ENCODE results near the gene ANKS1B. TPM values are rescaled to one million over a fixed set of nuclear protein-coding genes. Genes with fewer than 3 reads are reported as not detected.

The ANKS1B gene
- total and polyA plus RNA-seq, 10 of the 15 experiments (the other 5 are each of a cell fraction or from before 2014, with no cell fraction given), result 0.16 to 1.3 (median 0.82) TPM; not detected in 7

GRCh38 chr12:99809909-99810308 lies 174.8 kb downstream of the ANKS1B start:
- ChIA-PET RAD21 (ENCODE audit: unreplicated experiment) (no interaction called here), SMC1A (ENCODE audit: uncharacterized antibody, unreplicated experiment) (interaction anchor here (0.7 kb wide), 1 partner anchor 271 kb away, joined by 3 read pairs; no protein-coding TSS in a partner anchor), POLR2A (interaction anchor here (0.6 kb wide), 1 partner anchor 418 kb away, joined by 8 read pairs; no protein-coding TSS in a partner anchor), CTCF (no interaction called here)
- H3K9me3 ChIP-seq (replicated peaks; ENCODE audit: control insufficient read depth, insufficient read depth, low read length), result no peaks in the 10 kb centered on the region
- no peak overlapping the region for H3K27ac ChIP-seq (ENCODE audit: control insufficient read depth, insufficient read depth)
- FAIRE-seq, result no peak
- WGBS (ENCODE audit: insufficient coverage, insufficient replicate concordance, low lambda C conversion rate, missing lambda C conversion rate), result 27% methylated on average over 8 of the region's 8 CpGs
- no peak overlapping the region for H3K4me2 ChIP-seq (ENCODE audit: control insufficient read depth, insufficient read depth)
- H3K4me1 ChIP-seq (ENCODE audit: control insufficient read depth, insufficient read depth, low read length), result no peaks in the 10 kb centered on the region
- intact Hi-C loops (cut with micrococcal nuclease; ENCODE audit: unreplicated experiment) (loop anchor here (10.0 kb wide), 1 partner anchor 745 kb away; no protein-coding TSS in a partner anchor), in situ Hi-C loops (cut with MboI) (no loop called here)
- no peak overlapping the region for H2AFZ ChIP-seq (ENCODE audit: control insufficient read depth, low read depth, low read length)
- no TSS peak for BruUV-seq (replicated peaks)
- H3K4me3 ChIP-seq, result no peak overlapping the region
- no peak overlapping the region for H3K9ac ChIP-seq (ENCODE audit: control insufficient read depth, insufficient read depth, low read length)
- TF ChIP-seq CHD1 (IDR thresholded peaks at IDR 0.05; ENCODE audit: low read depth, low read length) (no peak), POU2F2 (IDR thresholded peaks at IDR 0.05; ENCODE audit: borderline replicate concordance, low read depth, low read length) (no peak), SMC3 (IDR thresholded peaks at IDR 0.05; ENCODE audit: borderline replicate concordance, low read length) (no peak), TBL1XR1 (IDR thresholded peaks at IDR 0.05; ENCODE audit: low read depth, low read length) (no peak), MYB (IDR thresholded peaks at IDR 0.05; ENCODE audit: borderline replicate concordance, low read depth, low read length) (no peak), SPI1 (IDR thresholded peaks at IDR 0.05; ENCODE audit: borderline replicate concordance, insufficient read depth, low read depth, low read length) (no peak), SMAD5 (IDR thresholded peaks at IDR 0.05; ENCODE audit: low read depth) (no peak), KLF5 (IDR thresholded peaks at IDR 0.05; ENCODE audit: partially characterized antibody) (no peak), ZNF24 (IDR thresholded peaks at IDR 0.05) (no peak), ELK1 (IDR thresholded peaks at IDR 0.05; ENCODE audit: low read depth, low read length) (no peak), POLR2A (IDR thresholded peaks at IDR 0.05; ENCODE audit: low read depth, low read length) (no peak), IRF5 (IDR thresholded peaks at IDR 0.05; ENCODE audit: borderline replicate concordance) (no peak), MAX (IDR thresholded peaks at IDR 0.05; ENCODE audit: low read depth, low read length) (no peak), ZBED1 (IDR thresholded peaks at IDR 0.05; ENCODE audit: borderline replicate concordance) (no peak), CEBPZ (IDR thresholded peaks at IDR 0.05; ENCODE audit: low read depth, low read length) (no peak), MLLT1 (IDR thresholded peaks at IDR 0.05) (no peak), MXI1 (IDR thresholded peaks at IDR 0.05; ENCODE audit: low read depth, low read length) (no peak), FOS (IDR thresholded peaks at IDR 0.05; ENCODE audit: borderline replicate concordance, extremely low read depth, insufficient read length) (no peak)
- H3K36me3 ChIP-seq (ENCODE audit: control insufficient read depth in 2 of 2, insufficient read depth in 2 of 2, low read length in 1 of 2), result no peaks in the 10 kb centered on the region
- no peak for DNase-seq (ENCODE audit: low read depth, low spot score)
- no peak for ATAC-seq
- no peaks in the 10 kb centered on the region; a peak in 1 of 4 replicates for H3K27me3 ChIP-seq (replicated peaks in 1 of 2; ENCODE audit: control insufficient read depth in 2 of 2, insufficient read depth in 2 of 2, low read length in 1 of 2)
- no peaks in the 10 kb centered on the region for H4K20me1 ChIP-seq (ENCODE audit: control insufficient read depth, insufficient read depth)
- H3K79me2 ChIP-seq (ENCODE audit: control insufficient read depth, insufficient read depth, low read length), result no peaks in the 10 kb centered on the region
